Esophagus squamous epithelium (tissue), 5 donors: ENCODE measurements around the gene PGBD5. TPM values are rescaled to one million over a fixed set of nuclear protein-coding genes. Genes with fewer than 3 reads are reported as not detected.

ENCODE experiments used
- DNase-seq: peaks from one replicate; lab custom pipeline; 2025; lab: John Stamatoyannopoulos, UW
- H3K27ac ChIP-seq, 4 donors: fragments of 200-600 bp; sonication (generic); one replicate each; pipeline ENCODE4 v1.5.1; 2016 to 2019; ENCODE audit warnings: mild to moderate bottlenecking in 1 of 4
- H3K27me3 ChIP-seq, 4 donors: fragments of 200-600 bp; sonication (generic); 1 replicate in 3 of 4; 2 replicates in 1 of 4; pipeline versions ENCODE4 v1.5.1 to v1.6.0; 2017 to 2021; ENCODE audit warnings: antibody characterized with exemption in 1 of 4
- H3K36me3 ChIP-seq, 3 donors: fragments of 200-600 bp; sonication (generic); one replicate each; pipeline ENCODE4 v1.5.1; 2016 to 2019
- H3K4me1 ChIP-seq, 3 donors: fragments of 200-600 bp; sonication (generic); one replicate each; pipeline ENCODE4 v1.5.1; 2017 to 2019
- H3K4me3 ChIP-seq, 4 donors: fragments of 200-600 bp; sonication (generic); 1 replicate in 3 of 4; 2 replicates in 1 of 4; pipeline ENCODE4 v1.5.1; 2016 to 2019; ENCODE audit warnings: mild to moderate bottlenecking in 2 of 4, moderate library complexity in 1 of 4
- H3K9me3 ChIP-seq, 3 donors: fragments of 200-600 bp; sonication (generic); one replicate each; pipeline ENCODE4 v1.5.1; 2016 to 2019
- CTCF ChIP-seq, 6 experiments: fragments of 450-650 bp in 4 of 6; fragments of 200-600 bp in 2 of 6; sonication (generic) in 2 of 6; IDR thresholded peaks; one replicate each; pipeline ENCODE4 v1.5.1; 2016 to 2019; ENCODE audit warnings: antibody characterized with exemption in 6 of 6, mild to moderate bottlenecking in 4 of 6, moderate library complexity in 4 of 6
- POLR2A ChIP-seq, 4 donors: fragments of 450-650 bp; IDR thresholded peaks; one replicate each; pipeline ENCODE4 v1.6.1; 2017; ENCODE audit warnings: antibody characterized with exemption in 4 of 4, mild to moderate bottlenecking in 4 of 4, moderate library complexity in 3 of 4
- WGBS, 2 donors: methylation state at CpG; one replicate each; pipeline ENCODE4 v1.1.5; 2018; 5-methylcytosine and 5-hydroxymethylcytosine counted together
- intact Hi-C: fragments of 100-400 bp; cut with DNase I; formaldehyde crosslinking; loops from one replicate; pipeline ENCODE4 v1.15.0; 2022
- total RNA-seq, 4 donors: library from RNA; depleted of rRNA; stranded (reverse); fragments of >200 nt; gene quantifications; one replicate each; pipeline ENCODE4 v1.1.0, GENCODE V29; 2016
- donor health status: DM: yes; HTN: yes; CAD: no.

PGBD5 gene
- total RNA-seq, 4 donors from 2014 or later: under 0.01 to 6.1 (median 3.0) TPM

GRCh38 chr1:230303069-230303468 is 123.1 kb downstream of the PGBD5 start:
- Histone ChIP-seq H3K27ac (no peak overlapping the region), H3K4me3 (no peak overlapping the region), H3K27me3 (no peaks in the 10 kb centered on the region), H3K4me1 (peaks cover 3 to 18% (median 12%) of the 10 kb centered on the region in 3 donors), H3K9me3 (no peaks in the 10 kb centered on the region), H3K36me3 (no peaks in the 10 kb centered on the region)
- DNase-seq: no peak
- intact Hi-C loops: no loop called here
- 71 to 80% methylated on average over 6 of the region's 6 CpGs for WGBS, 2 donors
- TF ChIP-seq CTCF (IDR thresholded peaks at IDR 0.05) (no peak), POLR2A (IDR thresholded peaks at IDR 0.05) (no peak)

- intact Hi-C loops: no loop called here
- no peaks in the 10 kb centered on the region for H3K9me3 ChIP-seq
- H3K27ac ChIP-seq: no peak overlapping the region
- peaks cover 0 to 9% (median 0%) of the 10 kb centered on the region in 3 donors for H3K4me1 ChIP-seq
- WGBS, 2 donors: 71 to 100% methylated on average over 1 to 2 of the region's 6 CpGs
- H3K36me3 ChIP-seq: no peaks in the 10 kb centered on the region
- no peak for DNase-seq
- TF ChIP-seq POLR2A (IDR thresholded peaks at IDR 0.05) (no peak), CTCF (IDR thresholded peaks at IDR 0.05) (no peak)
- no peaks in the 10 kb centered on the region for H3K27me3 ChIP-seq
- no peak overlapping the region for H3K4me3 ChIP-seq
These were observed 124.3 kb downstream of the PGBD5 start for GRCh38 chr1:230301822-230302221.

GRCh38 chr1:230301322-230301721 is 124.8 kb downstream of the PGBD5 start:
- peaks cover 0 to 9% (median 0%) of the 10 kb centered on the region in 3 donors for H3K4me1 ChIP-seq
- H3K27me3 ChIP-seq: no peaks in the 10 kb centered on the region
- 88 to 90% methylated on average over 8 of the region's 8 CpGs for WGBS, 2 donors
- H3K36me3 ChIP-seq: no peaks in the 10 kb centered on the region
- intact Hi-C loops: no loop called here
- no peaks in the 10 kb centered on the region for H3K9me3 ChIP-seq
- H3K4me3 ChIP-seq: no peak overlapping the region
- TF ChIP-seq POLR2A (IDR thresholded peaks at IDR 0.05) (no peak), CTCF (IDR thresholded peaks at IDR 0.05) (no peak)
- DNase-seq: no peak
- H3K27ac ChIP-seq: no peak overlapping the region

GRCh38 chr1:230300322-230301301 is 125.5 kb downstream of the PGBD5 start:
- H3K4me3 ChIP-seq: no peak overlapping the region
- H3K4me1 ChIP-seq: peaks cover 0 to 9% (median 0%) of the 10 kb centered on the region in 3 donors
- H3K27ac ChIP-seq: no peak overlapping the region
- DNase-seq: no peak
- H3K27me3 ChIP-seq: no peaks in the 10 kb centered on the region
- 82 to 89% methylated on average over 10 to 14 of the region's 26 CpGs for WGBS, 2 donors
- no peaks in the 10 kb centered on the region for H3K36me3 ChIP-seq
- intact Hi-C loops: no loop called here
- H3K9me3 ChIP-seq: no peaks in the 10 kb centered on the region
- TF ChIP-seq CTCF (IDR thresholded peaks at IDR 0.05): no peak
- TF ChIP-seq POLR2A (IDR thresholded peaks at IDR 0.05): no peak
